H1 (cell line): ENCODE data around the gene PPOX. TPM values are rescaled to one million over a fixed set of nuclear protein-coding genes. Genes with fewer than 3 reads are reported as not detected.

Experiments used
- polyA plus RNA-seq, 7 experiments: library from polyadenylated mRNA; depleted of rRNA in 3 of 7; stranded (reverse) in 5 of 7; unstranded in 2 of 7; fragments of >200 nt in 5 of 7; fragments of 200-250 nt in 2 of 7; gene quantifications; 1 replicate in 5 of 7; 2 replicates in 1 of 7; 4 replicates in 1 of 7; pipeline versions ENCODE4 v1.2.1 to v1.2.3, GENCODE V29; 2011 to 2013; ENCODE audit warnings: missing spikeins in 2 of 7, mixed read lengths in 2 of 7
- total RNA-seq: library from RNA; stranded (reverse); fragmentation: NEBNext Ultra II Directional; extraction: Animal tissue kit (Norgen Biotek cat#: 25700); gene quantifications from 2 replicates; pipeline ENCODE4 v1.2.1, GENCODE V29; 2021
- TF ChIP-seq, protein P1 (sequence below): IDR thresholded peaks from 2 replicates; pipeline ENCODE4 v1.6.1; 2012; ENCODE audit warnings: inconsistent platforms

Gene PPOX
- total and polyA plus RNA-seq, 2 of the 8 experiments (the other 6 are each of a cell fraction or from before 2014, with no cell fraction given) = 39.4 to 40.4 TPM

DNA sequence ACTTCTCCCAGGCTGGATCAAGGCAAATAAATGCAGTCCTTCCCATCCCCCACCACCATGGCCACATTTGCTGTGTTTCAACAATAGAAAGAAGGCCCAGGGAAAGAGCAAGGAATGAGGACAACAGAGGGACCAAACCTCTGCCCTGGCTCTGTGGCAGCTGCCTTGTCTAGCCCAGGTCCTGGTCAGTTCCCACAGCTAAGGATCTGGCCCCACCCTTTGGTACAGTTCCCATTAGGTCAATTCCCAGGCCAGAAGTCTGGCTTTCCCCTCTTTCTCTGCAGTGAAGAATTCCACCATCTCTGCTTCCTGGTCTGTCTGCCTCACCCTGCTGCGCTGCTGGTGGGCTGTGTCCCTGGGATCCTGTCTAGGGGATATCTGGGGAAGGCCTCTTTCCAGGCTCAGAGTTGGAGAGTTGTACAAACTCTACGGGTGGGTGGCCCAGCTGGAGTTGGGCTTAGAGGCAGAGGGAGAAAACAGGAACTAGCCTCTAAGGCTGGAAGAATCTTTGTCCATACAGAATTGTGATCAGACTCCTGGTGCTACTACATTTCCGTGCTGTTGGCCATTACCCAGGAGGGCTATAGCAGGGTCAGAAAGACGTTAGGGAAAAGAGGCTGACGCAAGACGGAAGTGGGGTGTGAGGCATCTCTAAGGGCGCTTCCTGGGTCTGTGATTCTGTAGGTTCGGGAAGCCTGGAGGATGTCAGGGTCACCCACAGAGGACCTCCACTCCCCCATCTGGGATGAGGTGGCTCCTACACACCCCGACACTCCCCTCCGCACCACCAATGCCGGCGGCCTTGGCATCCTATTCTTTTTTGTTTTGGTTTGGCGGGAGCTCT is 35.0 kb downstream of the PPOX start (continued):
- TF ChIP-seq, protein P1, sequence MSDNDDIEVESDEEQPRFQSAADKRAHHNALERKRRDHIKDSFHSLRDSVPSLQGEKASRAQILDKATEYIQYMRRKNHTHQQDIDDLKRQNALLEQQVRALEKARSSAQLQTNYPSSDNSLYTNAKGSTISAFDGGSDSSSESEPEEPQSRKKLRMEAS = no peak
- TF ChIP-seq, all 59 proteins: peak for 2
